ENCODE results near the gene P2RY12. TPM values are rescaled to one million over a fixed set of nuclear protein-coding genes. Genes with fewer than 3 reads are reported as not detected.

The P2RY12 gene
- total and polyA plus RNA-seq, 5 donors from 2014 or later = 1.9 TPM; not detected in 4

GRCh38 chr3:151379083-151379734 lies 5.3 kb downstream of the P2RY12 start:
- DNase-seq (peak in 1 of 3 donors; percentile 5), ATAC-seq (ENCODE audit: low read depth in 2 of 2) (no peak)
- Histone ChIP-seq H3K4me3 (ENCODE audit: low read depth, low read length) (no peak overlapping the region), H3K27me3 (ENCODE audit: control insufficient read depth, insufficient read depth, low read length) (no peaks in the 10 kb centered on the region), H3K9me3 (ENCODE audit: control insufficient read depth in 2 of 2, low read length in 2 of 2) (no peaks in the 10 kb centered on the region), H3K27ac (ENCODE audit: insufficient read depth, low read length, poor library complexity, severe bottlenecking) (no peak overlapping the region), H3K36me3 (ENCODE audit: control insufficient read depth, insufficient read depth, low read length) (no peaks in the 10 kb centered on the region), H3K4me1 (ENCODE audit: control insufficient read depth, insufficient read depth, low read length, poor library complexity, severe bottlenecking) (no peaks in the 10 kb centered on the region)
- Mint-ChIP-seq H3K27ac (no peak overlapping the region), H3K27me3 (no peaks in the 10 kb centered on the region), H3K4me1 (no peaks in the 10 kb centered on the region), H3K36me3 (no peaks in the 10 kb centered on the region), H3K9me3 (no peaks in the 10 kb centered on the region), H3K4me3 (no peak overlapping the region)

GRCh38 chr3:151377768-151378385 lies 6.7 kb downstream of the P2RY12 start:
- Histone ChIP-seq H3K9me3 (ENCODE audit: control insufficient read depth in 2 of 2, low read length in 2 of 2) (no peaks in the 10 kb centered on the region), H3K27ac (ENCODE audit: insufficient read depth, low read length, poor library complexity, severe bottlenecking) (no peak overlapping the region), H3K27me3 (ENCODE audit: control insufficient read depth, insufficient read depth, low read length) (no peaks in the 10 kb centered on the region), H3K4me1 (ENCODE audit: control insufficient read depth, insufficient read depth, low read length, poor library complexity, severe bottlenecking) (no peaks in the 10 kb centered on the region), H3K36me3 (ENCODE audit: control insufficient read depth, insufficient read depth, low read length) (no peaks in the 10 kb centered on the region), H3K4me3 (ENCODE audit: low read depth, low read length) (no peak overlapping the region)
- Mint-ChIP-seq H3K9me3 (no peaks in the 10 kb centered on the region), H3K36me3 (no peaks in the 10 kb centered on the region), H3K27ac (peak overlapping the region in 1 of 3 donors; percentile 69), H3K27me3 (no peaks in the 10 kb centered on the region), H3K4me1 (no peaks in the 10 kb centered on the region), H3K4me3 (no peak overlapping the region)
- ATAC-seq (ENCODE audit: low read depth in 2 of 2) = no peak
- no peak for DNase-seq

- no peak overlapping the region for H3K4me3 Mint-ChIP-seq
- no peaks in the 10 kb centered on the region for H3K9me3 ChIP-seq (ENCODE audit: control insufficient read depth in 2 of 2, low read length in 2 of 2)
- no peaks in the 10 kb centered on the region for H3K27me3 ChIP-seq (ENCODE audit: control insufficient read depth, insufficient read depth, low read length)
- DNase-seq (no peak), ATAC-seq (ENCODE audit: low read depth in 2 of 2) (no peak)
- H3K27me3 Mint-ChIP-seq = peaks cover 4% of the 10 kb centered on the region
- no peak overlapping the region for H3K27ac Mint-ChIP-seq
- no peak overlapping the region for H3K4me3 ChIP-seq (ENCODE audit: low read depth, low read length)
- no peaks in the 10 kb centered on the region for H3K4me1 Mint-ChIP-seq
- no peaks in the 10 kb centered on the region for H3K36me3 ChIP-seq (ENCODE audit: control insufficient read depth, insufficient read depth, low read length)
- H3K4me1 ChIP-seq (ENCODE audit: control insufficient read depth, insufficient read depth, low read length, poor library complexity, severe bottlenecking) = no peaks in the 10 kb centered on the region
- H3K36me3 Mint-ChIP-seq = no peaks in the 10 kb centered on the region
- H3K9me3 Mint-ChIP-seq = no peaks in the 10 kb centered on the region
- no peak overlapping the region for H3K27ac ChIP-seq (ENCODE audit: insufficient read depth, low read length, poor library complexity, severe bottlenecking)
These were observed 12.3 kb downstream of the P2RY12 start for GRCh38 chr3:151372063-151372820.

GRCh38 chr3:151371526-151371925 lies 13.0 kb downstream of the P2RY12 start:
- DNase-seq = no peak
- Mint-ChIP-seq H3K4me3 (no peak overlapping the region), H3K9me3 (peaks cover 0 to 1% (median 0%) of the 10 kb centered on the region in 7 donors), H3K4me1 (no peaks in the 10 kb centered on the region), H3K27ac (no peak overlapping the region), H3K36me3 (no peaks in the 10 kb centered on the region), H3K27me3 (peaks cover 4% of the 10 kb centered on the region)
- Histone ChIP-seq H3K27me3 (ENCODE audit: control insufficient read depth, insufficient read depth, low read length) (no peaks in the 10 kb centered on the region), H3K4me3 (ENCODE audit: low read depth, low read length) (no peak overlapping the region), H3K4me1 (ENCODE audit: control insufficient read depth, insufficient read depth, low read length, poor library complexity, severe bottlenecking) (no peaks in the 10 kb centered on the region), H3K27ac (ENCODE audit: insufficient read depth, low read length, poor library complexity, severe bottlenecking) (no peak overlapping the region), H3K9me3 (ENCODE audit: control insufficient read depth in 2 of 2, low read length in 2 of 2) (no peaks in the 10 kb centered on the region), H3K36me3 (ENCODE audit: control insufficient read depth, insufficient read depth, low read length) (no peaks in the 10 kb centered on the region)
- no peak for ATAC-seq (ENCODE audit: low read depth in 2 of 2)

- no peaks in the 10 kb centered on the region for H3K27me3 ChIP-seq (ENCODE audit: control insufficient read depth, insufficient read depth, low read length)
- H3K9me3 Mint-ChIP-seq = peaks cover 0 to 2% (median 0%) of the 10 kb centered on the region in 7 donors
- no peaks in the 10 kb centered on the region for H3K36me3 Mint-ChIP-seq
- H3K9me3 ChIP-seq (ENCODE audit: control insufficient read depth in 2 of 2, low read length in 2 of 2) = no peaks in the 10 kb centered on the region
- no peak for DNase-seq
- no peak overlapping the region for H3K4me3 ChIP-seq (ENCODE audit: low read depth, low read length)
- no peak overlapping the region for H3K27ac Mint-ChIP-seq
- ATAC-seq (ENCODE audit: low read depth in 2 of 2) = no peak
- no peak overlapping the region for H3K4me3 Mint-ChIP-seq
- peaks cover 13% of the 10 kb centered on the region for H3K27me3 Mint-ChIP-seq
- no peaks in the 10 kb centered on the region for H3K4me1 Mint-ChIP-seq
- H3K27ac ChIP-seq (ENCODE audit: insufficient read depth, low read length, poor library complexity, severe bottlenecking) = no peak overlapping the region
- H3K4me1 ChIP-seq (ENCODE audit: control insufficient read depth, insufficient read depth, low read length, poor library complexity, severe bottlenecking) = no peaks in the 10 kb centered on the region
- H3K36me3 ChIP-seq (ENCODE audit: control insufficient read depth, insufficient read depth, low read length) = no peaks in the 10 kb centered on the region
These were observed 17.1 kb downstream of the P2RY12 start for GRCh38 chr3:151367448-151367847.

- no peaks in the 10 kb centered on the region for H3K36me3 ChIP-seq (ENCODE audit: control insufficient read depth, insufficient read depth, low read length)
- ATAC-seq (ENCODE audit: low read depth in 2 of 2) (no peak), DNase-seq (no peak)
- H3K27ac ChIP-seq (ENCODE audit: insufficient read depth, low read length, poor library complexity, severe bottlenecking) = no peak overlapping the region
- H3K27ac Mint-ChIP-seq = no peak overlapping the region
- peaks cover 0 to 2% (median 0%) of the 10 kb centered on the region in 7 donors for H3K9me3 Mint-ChIP-seq
- H3K36me3 Mint-ChIP-seq = no peaks in the 10 kb centered on the region
- H3K4me1 ChIP-seq (ENCODE audit: control insufficient read depth, insufficient read depth, low read length, poor library complexity, severe bottlenecking) = no peaks in the 10 kb centered on the region
- no peaks in the 10 kb centered on the region for H3K27me3 ChIP-seq (ENCODE audit: control insufficient read depth, insufficient read depth, low read length)
- H3K4me3 ChIP-seq (ENCODE audit: low read depth, low read length) = no peak overlapping the region
- H3K4me3 Mint-ChIP-seq = no peak overlapping the region
- H3K9me3 ChIP-seq (ENCODE audit: control insufficient read depth in 2 of 2, low read length in 2 of 2) = no peaks in the 10 kb centered on the region
- no peaks in the 10 kb centered on the region for H3K4me1 Mint-ChIP-seq
- peaks cover 13% of the 10 kb centered on the region for H3K27me3 Mint-ChIP-seq
These were observed 17.6 kb downstream of the P2RY12 start for GRCh38 chr3:151366993-151367392.

GRCh38 chr3:151362751-151363174 lies 21.8 kb downstream of the P2RY12 start:
- Histone ChIP-seq H3K9me3 (ENCODE audit: control insufficient read depth in 2 of 2, low read length in 2 of 2) (no peaks in the 10 kb centered on the region), H3K4me3 (ENCODE audit: low read depth, low read length) (no peak overlapping the region), H3K36me3 (ENCODE audit: control insufficient read depth, insufficient read depth, low read length) (no peaks in the 10 kb centered on the region), H3K27me3 (ENCODE audit: control insufficient read depth, insufficient read depth, low read length) (no peaks in the 10 kb centered on the region), H3K27ac (ENCODE audit: insufficient read depth, low read length, poor library complexity, severe bottlenecking) (no peak overlapping the region), H3K4me1 (ENCODE audit: control insufficient read depth, insufficient read depth, low read length, poor library complexity, severe bottlenecking) (no peaks in the 10 kb centered on the region)
- peaks cover 0 to 2% (median 0%) of the 10 kb centered on the region in 7 donors for H3K9me3 Mint-ChIP-seq
- no peaks in the 10 kb centered on the region for H3K36me3 Mint-ChIP-seq
- no peak overlapping the region for H3K4me3 Mint-ChIP-seq
- H3K27ac Mint-ChIP-seq = no peak overlapping the region
- DNase-seq = no peak
- no peak for ATAC-seq (ENCODE audit: low read depth in 2 of 2)
- H3K4me1 Mint-ChIP-seq = no peaks in the 10 kb centered on the region
- H3K27me3 Mint-ChIP-seq = peaks cover 13% of the 10 kb centered on the region
